GM18873 (cell line): ENCODE measurements around the gene ZBED4.

Source experiments
- ATAC-seq: cut with Tn5 transposase; IDR thresholded peaks from one replicate; pipeline ENCODE4 v1.9.1; 2021; ENCODE audit warnings: mild to moderate bottlenecking, moderate library complexity, moderate number of reproducible peaks; ENCODE audit not compliant: unreplicated experiment, low FRiP score

The ZBED4 gene

DNA sequence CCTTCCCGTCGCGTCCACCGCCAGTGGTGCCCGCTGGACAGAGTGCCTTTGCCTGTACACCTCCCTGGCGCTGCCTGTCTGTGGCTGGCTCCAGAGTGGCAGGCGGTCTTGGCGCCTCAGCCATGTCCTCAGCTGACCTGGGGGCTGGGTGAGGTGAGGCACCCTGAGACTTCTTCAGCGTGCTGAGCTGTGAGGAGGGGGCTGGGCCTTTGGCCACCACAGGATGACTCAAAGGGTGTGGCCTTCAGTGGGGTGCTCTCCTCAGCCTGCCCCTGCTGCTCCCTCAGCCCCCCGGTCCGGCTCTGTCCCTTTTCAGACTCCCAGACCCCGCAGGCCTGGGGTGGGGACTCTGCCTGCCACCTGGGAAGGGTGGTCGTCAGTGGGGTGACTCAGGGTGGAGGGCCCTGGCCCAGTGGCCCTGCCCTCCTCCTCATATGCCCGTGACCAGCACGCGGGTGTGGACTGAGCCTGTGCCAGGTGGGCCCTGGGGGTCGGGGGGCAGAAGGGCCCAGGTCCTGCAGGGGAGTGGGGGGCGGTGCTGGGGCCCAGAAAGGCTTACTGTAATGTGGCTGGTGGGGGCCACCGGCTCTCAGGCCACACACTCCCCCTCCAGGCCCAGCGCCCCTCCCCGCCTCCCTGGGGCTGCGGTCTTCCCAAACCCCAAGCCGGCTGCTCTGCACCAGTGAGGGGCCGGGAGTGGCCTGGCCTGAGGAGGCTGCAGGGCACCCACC, 80.7 kb downstream of the ZBED4 start:
- ATAC-seq: no peak

DNA sequence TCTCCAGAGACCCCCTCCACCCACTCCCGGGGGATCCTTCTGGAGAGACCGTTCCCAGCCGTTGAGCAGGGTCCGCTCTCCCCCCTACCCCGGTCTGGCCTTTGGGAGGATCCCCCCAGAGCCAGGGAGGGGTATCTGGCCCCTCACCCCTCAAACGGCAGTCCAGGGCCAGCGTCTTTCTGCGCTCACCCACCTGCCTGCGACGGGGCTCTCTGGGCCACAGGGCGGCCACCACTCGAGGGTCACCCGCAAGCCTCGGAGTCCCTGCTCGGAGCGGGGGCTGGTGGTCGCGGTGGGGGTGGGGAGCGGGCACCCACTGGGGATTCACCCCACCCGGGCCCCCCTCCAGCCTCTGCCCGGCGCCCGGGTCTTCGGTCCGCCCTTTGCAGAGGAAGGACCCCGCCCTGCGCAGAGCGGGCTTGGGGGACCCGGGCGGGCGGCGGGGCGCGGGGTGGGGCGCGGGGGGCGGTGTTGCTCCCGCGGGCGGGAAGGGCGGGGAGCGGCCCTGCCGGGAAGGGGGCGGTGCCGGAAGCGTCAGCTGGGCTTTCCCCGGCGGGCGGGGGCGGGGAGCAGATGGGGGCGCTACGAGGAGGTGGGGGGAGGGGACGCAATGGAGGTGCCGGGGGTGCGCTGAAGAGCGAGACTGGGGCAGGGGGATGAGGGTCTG, 81.4 kb downstream of the ZBED4 start:
- ATAC-seq: no peak

DNA sequence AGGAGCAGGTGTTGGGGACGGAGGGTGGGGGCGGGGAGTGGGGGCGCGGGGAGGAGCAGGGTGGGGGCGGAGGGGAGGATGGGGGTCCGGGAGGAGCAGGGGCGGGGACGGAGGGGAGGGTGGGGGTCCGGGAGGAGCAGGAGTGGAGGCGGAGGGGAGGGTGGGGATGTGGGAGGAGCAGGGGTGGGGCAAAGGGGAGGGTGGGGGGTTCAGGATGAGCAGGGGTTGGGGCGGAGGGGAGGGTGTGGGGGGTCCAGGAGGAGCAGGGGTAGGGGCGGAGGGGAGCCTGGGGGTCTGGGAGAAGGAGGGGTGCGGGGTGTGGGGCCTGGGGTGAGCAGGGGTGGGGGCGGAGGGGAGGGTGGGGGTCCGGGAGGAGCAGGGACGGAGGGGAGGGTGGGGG, 81.9 kb downstream of the ZBED4 start:
- no peak for ATAC-seq

DNA sequence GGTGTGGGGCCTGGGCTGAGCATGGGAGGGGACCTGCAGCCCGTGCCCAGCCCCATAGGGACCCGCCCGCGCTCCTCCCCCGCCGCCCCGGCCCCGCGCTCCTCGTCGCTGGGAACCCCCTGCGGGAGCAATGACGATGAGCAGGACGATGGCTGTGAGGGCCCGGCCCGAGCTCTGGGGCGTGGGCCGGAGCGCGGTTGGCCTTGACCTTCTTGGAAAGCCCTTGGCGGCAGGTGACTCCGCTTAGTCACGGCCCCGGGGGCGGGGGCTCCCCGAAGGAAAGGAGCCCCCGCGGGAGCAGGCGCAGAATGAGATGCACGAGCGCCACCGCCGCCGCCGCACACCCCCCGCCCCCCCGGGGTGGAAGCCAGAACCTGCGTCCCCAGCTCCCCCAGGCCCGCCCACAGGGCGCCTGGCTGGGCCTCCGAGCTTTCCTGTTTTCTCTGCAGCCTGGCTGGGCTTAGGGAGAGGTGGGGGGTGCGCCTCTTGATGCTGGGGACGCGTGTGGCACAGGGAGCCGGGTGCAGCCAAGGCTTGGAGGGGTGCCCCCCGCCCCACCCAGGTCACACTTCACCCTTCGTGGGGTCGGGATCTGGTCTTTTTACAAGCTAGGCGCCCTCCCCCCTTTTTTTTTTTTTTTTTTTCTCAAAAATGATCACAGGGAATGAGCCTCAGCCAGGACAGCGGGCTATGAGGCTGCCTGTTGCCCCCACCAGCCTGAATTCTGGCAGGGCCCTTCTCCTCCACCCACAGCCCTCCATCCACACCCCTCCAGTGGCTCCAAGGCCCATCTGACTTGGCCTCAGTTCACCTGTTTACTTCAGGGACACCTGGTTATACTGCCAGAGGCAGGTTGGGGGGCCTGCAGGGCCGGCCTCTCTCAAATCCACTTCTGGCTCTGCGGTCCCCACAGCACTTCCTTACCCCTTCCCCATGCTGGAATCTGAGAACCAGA, 82.7 kb downstream of the ZBED4 start:
- peak; percentile 46 for ATAC-seq

DNA sequence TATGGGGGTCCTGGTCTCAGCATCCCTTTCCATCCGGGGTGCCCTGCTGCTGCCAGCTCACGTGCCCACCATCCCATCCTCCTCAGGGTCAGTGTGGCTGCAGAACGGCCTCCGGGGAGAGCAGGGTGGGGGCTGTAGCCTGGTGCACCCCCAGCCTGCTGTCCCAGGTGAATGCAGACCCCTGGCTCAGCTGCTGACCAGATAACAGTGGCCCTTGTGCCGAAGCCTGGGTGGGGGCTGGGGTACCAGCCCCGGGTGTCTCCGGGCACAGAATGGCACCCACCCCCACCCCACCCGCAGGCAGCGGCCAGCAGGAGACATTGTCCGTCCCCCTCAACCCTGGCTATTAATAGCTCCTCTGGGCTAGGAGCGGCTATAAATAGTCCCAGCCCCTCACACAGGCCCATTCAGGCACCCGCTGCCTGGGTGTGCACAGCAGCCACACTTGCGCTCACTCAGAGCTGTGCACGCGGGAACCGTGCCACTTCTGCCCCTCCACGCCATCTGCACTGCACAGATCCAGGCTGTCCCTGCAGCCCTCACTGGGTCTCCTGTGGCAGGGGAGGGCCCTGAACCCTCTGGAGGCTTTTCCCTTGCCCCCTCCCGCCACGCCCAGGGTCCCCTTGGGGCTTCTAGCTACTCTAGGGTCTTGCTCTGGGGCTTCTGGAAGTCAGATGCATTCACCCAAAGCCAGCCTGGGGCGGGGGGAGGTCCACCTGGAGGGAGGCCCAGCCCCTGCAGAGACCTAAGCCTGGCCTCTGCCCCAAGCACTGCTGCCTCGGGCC, 83.5 kb downstream of the ZBED4 start:
- no peak for ATAC-seq

DNA sequence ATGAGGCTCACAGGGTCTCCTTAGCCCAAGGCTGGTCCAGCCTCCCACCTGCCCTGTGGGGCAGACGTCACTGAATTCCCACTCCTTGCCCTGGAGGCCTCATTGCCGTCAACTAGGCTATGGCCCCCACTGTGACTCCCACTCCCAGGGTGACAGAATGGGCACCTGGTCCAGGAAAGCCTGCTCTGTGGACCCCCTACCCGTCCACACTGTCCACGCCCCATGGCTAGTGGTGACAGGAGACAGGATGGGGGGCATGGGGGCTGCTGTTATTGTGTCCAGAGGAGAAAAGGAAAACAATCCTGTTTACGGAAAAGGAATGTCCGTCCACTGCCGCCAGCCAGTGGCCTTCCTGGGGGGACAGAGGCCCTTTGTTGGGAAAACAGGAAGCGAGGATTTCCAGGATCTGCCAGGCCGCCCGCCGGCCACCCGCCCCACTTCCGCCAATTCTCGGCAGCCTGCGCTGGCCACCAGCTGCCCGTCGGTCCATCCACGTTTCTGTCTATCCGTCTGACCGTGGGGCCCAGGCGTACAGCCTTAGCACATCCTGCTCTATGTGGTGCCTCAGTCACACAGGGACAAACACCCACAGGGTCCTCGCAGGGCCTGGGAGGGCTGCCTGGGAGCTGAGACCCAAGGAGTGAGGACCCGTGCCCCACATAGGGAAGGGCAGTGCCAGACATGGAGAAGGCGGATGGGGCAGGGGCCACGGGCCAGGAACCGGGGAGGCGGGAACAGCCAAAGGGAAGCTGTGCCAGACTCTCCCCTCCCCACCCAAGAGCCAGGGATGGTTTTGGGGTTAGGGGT, 84.3 kb downstream of the ZBED4 start:
- no peak for ATAC-seq

DNA sequence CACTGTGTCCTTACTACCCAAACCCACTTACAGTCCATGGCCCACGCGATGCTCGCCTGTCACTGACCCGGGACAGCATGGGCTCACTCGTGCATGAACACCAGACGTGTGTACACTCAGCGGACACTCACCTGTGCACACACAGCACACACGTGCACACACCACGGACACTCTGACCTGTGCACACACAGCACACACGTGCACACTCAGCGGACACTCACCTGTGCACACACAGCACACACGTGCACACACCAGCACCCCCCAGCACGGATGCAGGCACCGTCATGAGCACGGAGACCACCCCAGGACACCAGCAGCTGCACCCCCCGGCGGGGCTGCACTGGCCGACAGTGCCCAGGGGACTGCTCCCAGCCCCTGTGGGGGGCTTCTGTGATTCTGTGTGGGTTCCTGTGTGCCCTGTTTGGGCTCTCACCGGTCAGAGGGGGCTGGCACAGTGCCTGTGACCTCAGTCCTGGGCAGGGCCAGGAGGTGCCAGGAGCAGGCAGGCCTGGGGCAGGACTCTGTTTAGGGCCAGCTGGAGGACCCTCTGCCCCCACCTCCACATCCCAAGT, 85.0 kb downstream of the ZBED4 start:
- no peak for ATAC-seq
